GM19238 (cell line): Measurements from ENCODE around the gene RBP4.
A peak's percentile ranks its signal among the peaks of the same experiment; 100 is the strongest.
"Not testable (repeated sequence)": the region's sequence is repeated elsewhere in the genome, so short reads cannot be mapped to it uniquely, and the experiment has no call there.

ENCODE experiments used
- DNase-seq: peaks from one replicate; pipeline ENCODE4 v3.0.0; 2011; ENCODE audit warnings: low spot score; ENCODE audit not compliant: insufficient read length

RBP4 gene

DNA sequence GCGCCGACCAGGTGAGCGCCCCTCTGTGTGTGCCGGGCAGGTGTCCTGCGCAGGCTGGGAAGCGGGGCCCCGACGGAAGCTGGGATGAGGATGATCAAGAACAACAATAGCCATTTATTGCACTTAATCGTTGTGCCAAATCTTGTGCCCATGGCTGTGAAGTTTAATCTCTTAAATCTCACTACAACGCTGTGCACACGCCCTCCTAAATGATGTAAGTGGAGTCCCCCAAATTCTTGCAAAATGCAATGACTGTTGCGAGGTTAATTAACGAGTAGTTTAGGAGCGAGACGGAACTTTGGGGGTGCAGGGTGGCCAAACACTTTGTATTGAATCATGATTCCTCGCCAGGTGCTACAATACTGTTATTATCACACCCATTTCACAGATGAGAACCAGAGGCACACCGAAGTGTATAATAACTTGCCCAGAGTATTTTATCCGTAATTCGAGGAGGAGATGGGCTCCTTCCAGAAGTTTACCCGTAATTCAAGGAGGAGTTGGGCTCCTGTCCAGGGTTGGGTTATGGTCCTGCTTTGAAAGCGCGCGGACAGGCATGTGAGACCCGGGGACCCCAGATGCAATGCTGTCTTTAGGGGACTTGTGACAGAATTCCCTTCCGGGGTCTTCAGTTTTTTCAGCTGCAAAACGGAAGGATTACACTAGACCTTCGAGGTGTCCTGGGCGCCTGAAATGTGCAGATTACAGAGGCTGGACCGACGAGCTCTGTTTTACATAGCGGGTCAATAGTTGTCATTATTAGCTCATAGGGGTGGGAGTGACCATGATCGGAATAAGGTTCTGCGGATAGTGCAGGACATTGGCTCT lies 33.5 kb downstream of the RBP4 start:
- DNase-seq: no peak

DNA sequence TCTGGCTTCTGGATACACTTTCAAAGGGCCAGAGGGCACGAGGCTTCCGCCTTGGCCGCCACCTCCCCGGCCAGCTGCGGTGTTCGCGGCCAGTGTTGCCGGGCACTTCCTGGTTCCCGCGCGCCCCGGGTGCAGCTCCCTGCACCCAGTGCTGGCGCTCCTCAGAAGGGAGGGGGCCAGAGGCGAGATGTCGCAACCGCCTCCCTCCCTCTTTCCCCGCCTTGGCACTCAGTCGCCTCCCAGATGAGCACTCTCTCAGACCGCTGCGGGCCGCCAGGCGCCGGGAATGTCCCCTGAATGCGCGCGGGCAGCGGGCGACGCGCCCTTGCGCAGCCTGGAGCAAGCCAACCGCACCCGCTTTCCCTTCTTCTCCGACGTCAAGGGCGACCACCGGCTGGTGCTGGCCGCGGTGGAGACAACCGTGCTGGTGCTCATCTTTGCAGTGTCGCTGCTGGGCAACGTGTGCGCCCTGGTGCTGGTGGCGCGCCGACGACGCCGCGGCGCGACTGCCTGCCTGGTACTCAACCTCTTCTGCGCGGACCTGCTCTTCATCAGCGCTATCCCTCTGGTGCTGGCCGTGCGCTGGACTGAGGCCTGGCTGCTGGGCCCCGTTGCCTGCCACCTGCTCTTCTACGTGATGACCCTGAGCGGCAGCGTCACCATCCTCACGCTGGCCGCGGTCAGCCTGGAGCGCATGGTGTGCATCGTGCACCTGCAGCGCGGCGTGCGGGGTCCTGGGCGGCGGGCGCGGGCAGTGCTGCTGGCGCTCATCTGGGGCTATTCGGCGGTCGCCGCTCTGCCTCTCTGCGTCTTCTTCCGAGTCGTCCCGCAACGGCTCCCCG lies 34.4 kb downstream of the RBP4 start, which contains the start of gene FFAR4:
TSS of gene FFAR4 (plus strand) at position 231 of the 842 bp plus-strand sequence. CDS start at position 287, 56 bp downstream.
- no peak for DNase-seq

DNA sequence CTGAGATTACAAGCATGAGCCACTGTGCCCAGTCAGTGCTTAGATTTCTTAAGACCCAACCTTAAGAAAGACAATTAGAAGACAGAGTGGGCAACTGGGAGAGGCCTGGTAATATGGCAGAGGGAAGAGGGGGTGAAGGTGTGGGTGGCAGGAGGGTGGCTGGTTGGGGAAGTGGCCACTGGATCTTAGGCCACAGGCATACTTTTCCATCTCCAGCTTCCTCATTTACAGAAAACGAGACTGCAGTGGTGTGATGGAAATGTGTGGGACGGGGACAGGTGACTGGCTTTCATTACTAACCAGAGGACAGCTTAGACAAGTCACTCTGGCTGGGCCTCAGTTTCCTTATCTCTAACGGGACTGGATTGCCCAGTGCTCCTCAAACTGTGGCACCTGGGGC lies 35.6 kb downstream of the RBP4 start:
- no peak for DNase-seq

DNA sequence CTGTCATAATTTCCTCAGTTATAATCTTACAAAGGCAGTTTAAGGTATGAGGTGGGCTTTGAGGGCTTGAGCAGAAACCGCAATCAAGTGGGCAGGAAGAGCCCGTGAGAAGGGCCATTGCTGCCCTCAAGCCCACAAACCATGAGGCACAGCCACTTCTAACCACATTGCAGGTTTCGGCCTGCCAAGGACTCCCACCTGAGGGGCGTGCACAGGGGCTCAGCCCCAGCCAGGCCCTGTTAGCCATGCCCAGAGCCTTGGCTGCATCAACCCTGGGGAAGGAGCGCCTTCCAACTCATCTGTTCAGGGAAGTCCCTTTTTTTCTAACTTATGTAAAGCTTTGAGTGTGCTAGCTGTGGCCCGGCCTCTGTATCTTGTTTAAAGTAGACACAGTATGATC lies 40.5 kb downstream of the RBP4 start:
- no peak for DNase-seq

DNA sequence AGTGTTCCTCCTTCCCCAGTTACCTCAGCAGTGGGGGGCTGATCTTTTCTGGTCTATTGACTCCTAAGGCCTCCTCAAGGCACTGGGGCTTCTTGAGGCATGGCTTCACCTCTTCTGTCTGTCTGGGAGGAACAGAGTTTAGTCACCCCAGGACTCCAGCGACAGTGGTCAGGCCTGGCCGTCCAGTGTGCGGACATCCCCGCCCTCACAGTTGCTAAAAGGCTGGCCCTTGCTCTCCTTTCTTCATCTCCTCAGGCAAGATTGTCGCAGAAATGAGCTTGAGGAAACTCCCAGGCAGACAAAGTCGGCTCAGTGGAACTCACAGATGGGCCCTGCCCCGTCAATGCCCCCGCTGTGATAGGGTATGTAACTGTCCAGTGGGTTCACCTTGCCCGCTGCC lies 41.5 kb downstream of the RBP4 start:
- no peak for DNase-seq

DNA sequence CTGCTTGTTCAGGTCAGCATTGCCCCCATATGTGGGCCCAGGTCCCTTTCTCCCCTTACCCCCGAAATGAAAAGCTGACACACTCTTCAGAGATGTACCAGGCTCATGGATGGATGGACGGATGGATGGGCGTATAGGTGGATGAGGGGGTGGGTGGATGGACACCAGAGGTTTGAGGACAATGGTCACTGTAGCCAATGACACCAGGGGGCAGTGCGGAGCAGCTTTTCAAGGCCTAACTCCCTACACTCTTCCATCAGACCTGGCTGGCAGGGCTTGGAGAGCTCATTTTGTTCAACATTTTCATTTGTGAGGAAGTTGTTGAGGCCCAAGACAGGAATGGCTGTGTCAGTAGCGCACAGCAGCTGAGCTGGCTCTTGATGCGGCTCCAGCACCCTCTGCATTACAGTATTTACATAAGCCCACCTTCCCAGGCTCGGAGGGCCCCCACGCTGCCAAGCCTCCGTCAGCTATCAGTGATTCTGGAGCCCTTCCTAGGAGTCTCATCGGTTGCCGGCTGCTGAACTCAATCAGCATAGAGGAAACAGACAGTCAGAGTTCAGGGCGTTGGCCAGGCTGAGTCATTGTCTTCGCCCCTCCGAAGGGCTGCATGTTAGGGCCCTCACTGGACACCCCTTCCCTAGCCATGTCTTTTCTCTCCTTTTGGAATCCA lies 46.1 kb downstream of the RBP4 start:
- peak; percentile 36 for DNase-seq

DNA sequence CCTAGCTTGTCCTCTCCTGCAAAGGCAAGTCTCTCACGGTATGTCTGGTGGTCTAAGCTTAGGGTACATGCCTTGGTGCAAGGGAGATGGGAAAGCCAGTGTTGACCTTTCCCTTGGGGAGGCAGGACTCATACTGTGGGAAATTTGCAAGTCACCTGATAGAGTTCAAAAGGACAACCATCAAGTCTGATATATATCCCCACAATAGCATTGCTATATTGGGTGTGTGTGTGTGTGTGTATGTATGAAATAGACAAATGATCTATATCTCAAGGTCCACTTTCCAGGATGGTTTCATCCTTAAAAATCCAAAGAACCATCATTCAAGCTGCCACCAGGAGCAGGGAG lies 46.7 kb downstream of the RBP4 start:
- no peak for DNase-seq

DNA sequence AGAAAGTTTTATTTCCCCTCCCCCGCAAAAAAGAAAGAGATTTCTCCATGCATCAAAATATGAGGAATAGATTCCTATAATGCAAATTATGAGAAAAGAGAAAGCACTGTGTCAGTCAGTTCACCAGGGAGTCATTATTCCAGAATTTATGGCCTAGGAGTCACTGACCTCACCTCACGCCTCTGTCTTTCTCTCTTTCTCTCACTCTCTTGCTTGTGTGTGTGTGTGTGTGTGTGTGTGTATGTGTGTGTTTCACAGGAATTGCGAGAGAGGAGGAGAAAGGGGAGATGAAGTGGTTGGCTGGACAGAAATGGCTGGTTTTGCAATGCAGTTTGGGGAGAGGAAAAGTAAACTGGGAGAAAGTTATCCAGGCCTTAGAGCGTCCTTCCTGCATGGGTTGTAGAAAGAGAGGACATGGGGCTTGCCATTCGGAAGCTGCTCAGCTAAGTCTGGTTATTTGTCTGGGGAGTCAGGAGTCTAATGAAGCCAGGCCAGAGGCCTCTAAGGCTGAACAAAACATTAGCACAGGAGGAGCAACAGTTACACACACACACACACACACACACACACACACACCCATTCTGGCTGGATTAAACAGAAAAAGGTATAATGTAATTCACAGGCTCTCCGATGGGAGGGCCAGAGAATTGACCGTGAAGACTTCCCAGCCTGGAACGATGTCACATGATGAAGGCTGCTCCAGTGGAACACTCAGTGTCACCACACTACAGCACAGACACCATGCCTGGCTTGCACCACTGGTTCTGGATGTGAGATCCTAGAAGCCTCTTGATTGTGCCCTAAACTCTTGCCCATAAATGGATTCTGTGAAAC lies 47.3 kb downstream of the RBP4 start:
- no peak for DNase-seq

DNA sequence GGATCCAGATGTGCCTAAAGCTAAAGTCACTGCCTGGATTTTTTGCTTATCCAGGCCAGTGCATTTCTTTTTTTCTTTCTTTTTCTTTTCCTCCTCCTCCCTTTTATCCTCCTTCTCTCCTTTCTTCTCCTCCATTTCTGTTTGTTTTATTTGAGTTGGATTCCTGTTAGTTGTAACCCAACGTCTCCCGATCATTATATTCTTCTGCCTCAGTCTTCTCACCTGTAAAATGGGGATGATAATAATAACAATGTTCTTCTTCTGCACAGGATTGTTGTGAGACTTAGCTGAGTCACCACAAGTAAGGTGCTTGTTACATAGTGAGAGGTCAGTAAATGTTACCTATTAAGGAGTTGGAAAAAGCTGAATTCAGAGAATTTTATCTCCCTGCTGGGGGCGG lies 48.3 kb downstream of the RBP4 start:
- no peak for DNase-seq

DNA sequence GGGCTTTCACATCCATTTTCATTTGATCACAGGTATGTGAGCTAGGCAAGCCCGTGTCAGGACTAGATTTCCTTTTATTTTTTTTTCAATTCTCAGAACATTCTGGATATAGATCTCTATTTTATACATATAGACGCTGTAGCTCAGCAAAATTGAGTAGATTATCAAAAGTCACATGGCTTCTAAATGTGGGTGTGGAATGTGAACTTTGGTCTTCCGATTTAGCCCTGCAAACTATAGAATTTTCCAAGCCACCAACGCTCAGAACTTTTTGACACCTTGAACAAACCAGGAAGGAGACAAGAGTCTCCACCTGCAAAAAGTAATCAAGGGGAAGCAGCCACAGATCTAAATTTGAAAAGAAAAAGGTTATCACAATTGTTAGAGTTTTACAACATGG lies 50.4 kb downstream of the RBP4 start:
- DNase-seq: no peak

DNA sequence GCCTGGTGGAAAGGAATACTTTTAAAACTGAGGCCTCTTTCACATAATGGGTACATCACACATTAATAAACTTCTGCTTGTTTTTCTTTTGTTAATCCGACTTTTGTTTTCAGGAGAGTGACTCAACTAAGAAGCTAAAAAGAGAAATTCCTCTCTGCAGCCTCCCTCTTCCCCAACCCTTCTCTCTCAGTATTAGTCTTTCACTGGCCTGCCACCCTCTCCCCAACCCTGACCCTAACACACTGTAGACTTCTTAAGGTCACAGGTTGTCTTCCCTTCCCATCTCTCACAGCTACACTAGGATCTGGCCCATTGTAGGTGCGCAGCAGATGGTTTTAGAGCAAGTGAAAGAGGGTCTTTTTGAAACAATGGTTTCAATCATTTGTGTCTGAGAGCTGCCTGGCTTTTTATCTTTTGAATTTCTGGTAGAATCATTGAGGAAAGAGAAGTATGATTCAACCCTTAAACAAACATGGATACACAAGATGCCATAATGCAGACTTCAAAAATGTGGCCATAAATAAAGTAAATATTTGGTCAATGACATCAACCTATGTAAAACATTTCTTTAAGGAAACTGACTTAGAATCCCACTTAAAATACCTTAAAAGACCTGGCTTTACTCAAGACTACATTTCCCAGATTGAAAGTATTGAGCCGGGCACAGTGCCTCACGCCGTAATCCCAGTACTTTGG lies 52.5 kb downstream of the RBP4 start:
- no peak for DNase-seq

DNA sequence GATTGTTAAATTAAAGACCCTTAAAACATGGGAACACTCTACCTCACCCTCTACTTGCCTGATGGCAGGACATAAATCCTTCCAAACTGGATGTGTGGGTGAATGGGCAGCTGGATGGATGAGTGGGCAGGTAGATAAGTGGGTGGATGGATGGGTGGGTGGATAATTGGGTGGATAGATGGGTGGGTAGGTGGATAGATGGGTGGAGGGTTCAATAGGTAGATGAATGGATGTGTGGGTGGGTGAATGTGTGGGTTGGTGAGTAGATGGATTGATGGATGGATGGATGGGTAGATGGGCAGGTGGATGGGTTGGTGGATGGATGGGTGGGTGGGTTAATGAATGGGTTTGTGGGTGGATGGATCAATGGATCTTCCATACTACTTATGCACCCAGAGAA lies 53.5 kb downstream of the RBP4 start:
- DNase-seq: no peak

DNA sequence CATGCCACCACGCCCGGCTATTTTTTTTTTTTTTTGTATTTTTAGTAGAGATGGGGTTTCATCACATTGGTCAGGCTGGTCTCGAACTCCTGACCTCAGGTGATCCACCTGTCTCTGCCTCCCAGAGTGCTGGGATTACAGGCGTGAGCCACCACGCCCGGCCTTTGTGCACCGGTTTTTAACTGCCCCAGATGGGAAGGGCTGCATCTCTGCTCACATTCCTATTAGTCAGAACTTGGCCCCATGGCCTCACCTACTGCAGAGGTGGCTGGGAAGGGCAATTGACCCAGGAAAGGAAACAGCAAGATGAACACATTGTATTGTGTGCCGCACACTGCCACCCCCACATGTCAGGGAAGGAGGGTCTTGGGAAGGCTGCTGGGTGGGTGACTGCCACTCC lies 54.0 kb downstream of the RBP4 start:
- not testable (repeated sequence) for DNase-seq

DNA sequence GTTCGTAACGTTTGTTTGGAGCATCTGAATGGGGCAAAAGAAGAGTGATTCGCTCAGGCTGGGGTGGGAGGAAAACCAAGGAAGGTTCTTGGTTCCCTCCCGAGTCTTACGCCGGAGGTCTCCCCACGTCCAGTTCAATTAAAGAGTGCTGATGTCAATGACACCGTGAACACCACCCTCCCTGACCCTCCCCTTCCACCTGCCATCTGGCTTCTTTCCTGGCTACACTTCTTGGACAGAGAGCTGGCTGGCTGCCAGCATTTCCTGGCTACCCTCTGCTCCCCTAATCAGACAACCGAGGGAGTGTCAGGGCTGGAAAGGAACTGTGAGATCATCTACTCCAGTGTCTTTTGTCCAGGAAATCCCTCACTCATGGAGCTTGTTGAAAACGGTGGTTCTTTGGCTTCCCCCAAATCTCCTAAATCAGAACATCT lies 58.7 kb downstream of the RBP4 start:
- DNase-seq: no peak
